ENCODE data around the gene CNOT1.

DNA sequence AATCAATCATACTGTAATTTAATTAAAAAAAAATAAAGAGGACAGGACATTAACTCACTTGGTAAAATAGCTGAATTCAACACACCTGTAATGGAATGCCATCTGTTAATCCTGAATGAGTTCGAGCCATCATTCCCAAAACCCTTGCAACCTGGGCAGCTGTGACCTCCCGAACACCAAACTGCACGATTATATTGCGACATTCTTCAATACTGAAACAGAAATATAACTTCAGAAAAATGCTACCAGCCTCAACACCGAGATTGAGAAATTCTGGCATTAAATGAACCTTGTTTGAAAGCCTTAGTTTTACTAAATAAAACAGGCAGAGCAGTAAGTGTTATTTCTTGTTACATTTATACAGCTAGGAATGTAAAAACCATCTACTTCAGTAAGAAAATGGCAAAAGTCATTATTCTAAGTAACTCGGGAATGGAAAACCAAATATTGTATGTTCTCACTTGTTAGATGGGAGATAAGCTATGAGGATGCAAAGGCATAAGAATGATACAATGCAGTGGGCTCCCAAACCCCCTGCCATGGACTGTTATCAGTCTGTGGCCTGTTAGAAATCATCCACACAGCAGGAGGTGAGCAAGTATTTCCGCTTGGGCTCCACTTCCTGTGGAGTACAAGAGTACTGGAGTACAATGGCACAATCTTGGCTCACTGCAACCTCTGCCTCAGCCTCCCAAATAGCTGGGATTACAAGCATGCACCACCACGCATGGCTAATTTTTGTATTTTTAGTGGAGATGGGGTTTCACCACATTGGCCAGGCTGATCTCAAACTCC lies 46.5 kb downstream of the CNOT1 start:
- TF ChIP-seq POLR2AphosphoS5 (IDR thresholded peaks at IDR 0.05; ENCODE audit: low read depth, low read length), result no peak
- no peak for TF ChIP-seq POLR2A (IDR thresholded peaks at IDR 0.05; ENCODE audit: low read depth, low read length)
- TF ChIP-seq TAF1 (IDR thresholded peaks at IDR 0.05; ENCODE audit: low read depth, low read length), result no peak
